Nucleus accumbens (tissue), 56 donors: ENCODE measurements around the gene KIAA1328.
"Not testable (repeated sequence)": the region's sequence is repeated elsewhere in the genome, so short reads cannot be mapped to it uniquely, and the experiment has no call there.

Experiments
- DNase-seq, 56 donors: peaks; one replicate each; lab custom pipeline; 2025; lab: John Stamatoyannopoulos, UW

KIAA1328 gene

DNA sequence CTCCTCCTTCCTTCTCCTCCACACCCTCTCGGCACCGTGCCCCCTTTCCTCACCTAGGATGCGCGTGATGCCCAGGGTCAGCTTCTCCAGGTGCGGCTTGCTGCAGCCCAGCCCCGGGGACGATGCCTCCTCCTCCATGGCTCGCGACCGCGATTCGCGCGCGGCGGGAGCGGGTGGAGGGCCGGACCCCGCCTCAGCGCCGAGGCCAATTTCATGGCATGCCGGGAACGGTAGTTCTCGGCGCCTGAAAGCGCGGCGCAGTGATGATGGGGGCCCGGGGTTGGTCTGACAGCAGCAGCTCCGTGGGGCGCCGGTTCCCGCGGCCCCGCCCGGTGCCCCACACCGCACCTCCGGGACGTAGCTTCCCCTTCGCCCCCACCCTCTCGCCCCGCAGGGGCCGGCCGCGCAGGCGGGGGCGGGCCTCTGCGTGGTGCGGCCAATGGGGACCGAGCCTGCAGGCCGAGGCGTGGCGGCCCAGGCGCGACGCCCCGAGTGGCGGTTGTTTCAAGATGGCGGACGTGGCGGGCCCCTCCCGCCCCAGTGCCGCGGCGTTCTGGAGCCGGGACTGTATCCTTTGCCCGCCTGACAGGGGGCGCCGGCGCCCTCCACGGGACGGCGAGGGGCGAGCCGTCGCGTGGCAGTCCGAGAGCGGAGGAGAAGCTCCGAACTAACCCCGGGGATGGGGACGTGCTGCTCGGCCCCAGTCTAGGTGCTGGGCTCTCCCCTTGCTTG lies at the start of gene KIAA1328, which contains the start of gene TPGS2:
Gene KIAA1328, plus strand, starts transcription at position 498 of the 732 bp plus-strand sequence. Its CDS starts 12 bp downstream, at position 510.
Gene TPGS2, minus strand, starts transcription at position 373 of the 732 bp plus-strand sequence. Its CDS starts 235 bp downstream, at position 138.
- DNase-seq = peak; percentile 46 to 91 (median 82)

DNA sequence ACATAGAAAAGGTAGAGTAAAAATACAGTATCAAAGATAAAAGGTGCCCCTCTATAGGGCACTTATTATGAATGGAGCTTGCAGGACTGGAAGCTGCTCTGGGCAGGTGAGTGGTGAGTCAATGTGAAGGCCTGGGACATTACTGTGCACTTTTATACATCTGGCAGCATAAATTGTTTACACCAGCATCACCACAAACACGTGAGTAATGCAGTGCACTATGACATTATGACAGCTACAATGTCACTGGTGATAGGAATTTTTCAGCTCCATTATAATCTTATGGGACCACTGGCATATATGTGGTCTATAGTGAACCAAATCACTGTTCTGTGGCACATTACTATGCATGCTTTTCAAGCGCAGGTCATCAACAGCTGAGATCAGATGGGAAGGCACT lies 48.2 kb upstream of the KIAA1328 start:
- no peak for DNase-seq

DNA sequence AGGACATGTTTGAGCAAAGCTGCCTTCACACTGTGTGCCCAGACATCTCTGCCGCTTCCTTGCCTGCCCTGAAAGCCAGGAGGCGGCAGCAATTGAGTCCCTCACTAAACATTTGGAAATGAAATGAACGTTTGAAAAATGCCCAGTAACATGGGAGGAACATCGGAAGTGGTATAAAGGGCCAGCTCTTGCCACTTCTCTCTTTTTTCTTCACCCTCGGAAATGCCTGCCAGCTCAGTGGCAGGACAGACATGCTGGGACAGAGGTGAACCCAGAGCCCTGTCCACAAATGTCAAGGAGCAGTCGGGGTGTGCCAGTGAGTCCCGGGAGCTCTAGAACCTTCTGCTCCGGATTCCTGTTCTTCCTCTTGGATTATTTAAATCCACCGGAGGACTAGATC lies 46.2 kb upstream of the KIAA1328 start:
- no peak for DNase-seq

DNA sequence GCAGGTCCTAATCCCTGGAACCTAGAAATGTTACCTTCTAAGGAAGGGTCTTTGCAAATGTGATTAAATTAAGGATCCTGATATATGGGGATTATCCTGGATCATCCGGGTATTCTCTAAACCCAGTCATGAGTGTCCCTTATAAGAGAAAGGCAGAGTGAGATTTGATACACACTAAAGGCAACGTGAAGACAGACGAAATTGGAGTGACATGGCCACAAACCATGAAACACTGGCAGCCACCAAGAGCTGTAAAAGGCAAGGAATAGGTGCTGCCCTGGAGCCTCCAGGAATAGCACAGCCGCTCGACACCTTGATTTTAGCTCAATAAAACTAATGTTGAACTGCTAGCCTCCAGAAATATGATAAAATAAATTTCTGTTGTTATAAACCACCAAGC lies 45.1 kb upstream of the KIAA1328 start:
- DNase-seq = no peak

DNA sequence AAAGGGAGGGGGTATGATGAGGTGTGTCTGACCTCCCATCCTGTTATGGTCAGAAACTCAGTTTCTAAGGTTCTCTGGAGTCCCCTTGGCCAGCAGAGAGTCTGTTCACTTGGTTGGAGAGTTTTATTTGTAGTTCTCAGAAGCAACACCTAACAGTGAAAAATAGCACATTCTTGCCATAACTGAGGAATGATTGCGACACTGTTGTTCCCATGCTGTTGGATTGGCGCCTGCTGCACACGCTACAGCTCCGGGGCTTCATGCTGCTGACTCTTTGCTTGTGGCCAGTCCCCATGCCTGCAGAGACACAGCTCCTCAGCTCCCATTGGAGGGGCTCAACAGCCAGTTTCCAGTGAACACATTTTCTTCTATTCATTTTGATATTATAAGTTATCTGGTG lies 42.2 kb upstream of the KIAA1328 start:
- DNase-seq = no peak

DNA sequence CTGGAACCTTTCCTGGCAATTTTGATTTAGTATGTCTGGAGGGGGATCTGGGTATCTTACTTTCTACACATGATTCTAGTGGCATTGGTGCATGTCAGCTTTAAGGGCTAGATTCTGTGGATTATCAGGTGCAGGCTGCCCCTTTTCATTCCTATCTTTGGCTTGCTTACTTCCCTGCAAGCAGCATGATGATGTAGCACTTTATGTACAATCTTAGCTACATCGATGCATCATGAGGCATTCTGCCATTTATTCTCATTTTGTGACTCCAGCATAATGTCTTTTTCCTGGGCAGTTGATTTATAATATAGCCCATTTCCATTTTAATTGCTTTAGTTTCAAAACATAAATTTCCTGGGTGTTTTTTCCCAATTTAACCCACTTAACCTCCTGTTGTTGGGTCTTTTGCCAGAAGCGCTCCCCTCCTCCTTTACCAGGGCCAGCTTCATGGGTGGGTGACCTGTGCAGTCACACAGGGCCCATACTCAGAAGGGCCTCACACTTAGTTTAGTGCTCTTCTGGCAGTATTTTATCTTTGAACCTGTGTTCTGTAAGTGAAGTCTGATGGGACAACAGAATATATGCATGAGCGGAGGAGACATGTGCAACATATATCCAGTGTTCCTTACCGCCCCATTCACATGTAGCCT lies 36.2 kb upstream of the KIAA1328 start:
- DNase-seq = no peak

DNA sequence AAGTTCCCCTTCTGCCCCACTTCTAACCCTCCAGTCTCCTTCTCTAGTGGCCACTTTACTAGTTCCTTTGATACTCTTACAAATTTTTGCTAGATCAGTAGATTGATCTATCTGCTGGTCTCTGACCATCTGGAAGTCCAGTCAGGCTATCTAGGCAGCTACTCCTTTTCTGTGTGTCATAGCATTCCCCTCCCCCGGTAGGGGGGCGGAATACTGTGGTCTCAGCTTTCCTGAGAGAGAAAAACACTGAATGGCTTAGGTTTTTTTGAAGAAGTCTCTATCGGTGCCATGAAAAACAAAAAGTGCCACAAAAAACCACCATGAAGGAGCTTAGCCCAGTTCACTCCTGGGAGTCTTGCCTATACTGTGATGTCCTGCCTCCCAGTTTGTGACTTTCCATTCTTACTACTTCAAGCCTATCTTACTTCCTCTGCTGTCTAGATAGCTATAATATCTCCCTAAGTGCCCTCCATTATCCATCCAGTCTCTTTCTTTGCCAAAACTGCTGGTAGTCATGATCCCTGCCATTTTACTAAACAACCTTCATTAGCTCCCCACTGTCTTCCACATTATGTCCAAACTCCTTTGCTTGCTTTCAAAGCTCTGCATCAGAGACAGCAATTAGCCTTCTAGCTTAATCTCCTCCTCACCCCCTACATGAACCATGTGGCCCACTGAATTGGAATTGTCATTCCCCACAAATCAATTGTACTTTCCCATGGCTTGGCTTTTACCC lies 30.0 kb upstream of the KIAA1328 start:
- DNase-seq = no peak

DNA sequence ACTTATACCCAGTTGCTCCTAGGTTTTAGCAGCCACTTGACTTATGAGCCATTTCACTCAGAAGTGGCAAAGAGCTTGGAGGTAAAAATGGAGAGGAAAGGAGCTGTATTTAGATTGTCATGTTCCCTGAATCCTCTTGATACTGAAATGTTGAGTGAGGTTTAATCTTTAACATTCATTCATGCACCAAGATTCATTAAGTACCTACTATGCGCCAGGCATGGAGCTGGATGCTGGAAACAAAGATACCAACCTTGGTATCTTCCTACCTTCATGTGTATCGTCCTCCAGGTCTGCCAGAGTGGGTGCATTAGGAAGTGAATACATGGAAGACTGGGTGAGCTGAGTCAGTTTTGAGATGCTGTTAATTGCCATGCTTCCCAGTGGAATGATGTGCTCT lies 23.8 kb upstream of the KIAA1328 start:
- DNase-seq = no peak

DNA sequence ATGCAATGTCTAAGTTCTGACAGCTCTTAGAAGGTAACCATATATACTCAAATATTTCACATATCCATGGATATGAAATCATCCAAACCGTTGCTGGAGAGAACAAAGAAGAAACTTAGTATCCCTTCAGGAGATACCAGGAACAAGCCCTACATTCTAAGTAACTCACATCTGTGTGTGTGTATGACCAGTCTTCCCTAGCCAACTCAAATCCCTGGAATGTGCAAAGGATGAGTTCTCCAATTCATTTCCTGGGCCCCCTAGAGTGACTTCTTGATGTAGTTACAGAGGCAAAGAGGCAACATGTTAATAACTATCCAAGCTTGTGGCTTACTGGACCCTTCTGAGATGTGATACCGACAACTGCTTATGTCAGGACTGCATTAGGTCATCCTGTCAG lies 20.2 kb upstream of the KIAA1328 start:
- no peak for DNase-seq

DNA sequence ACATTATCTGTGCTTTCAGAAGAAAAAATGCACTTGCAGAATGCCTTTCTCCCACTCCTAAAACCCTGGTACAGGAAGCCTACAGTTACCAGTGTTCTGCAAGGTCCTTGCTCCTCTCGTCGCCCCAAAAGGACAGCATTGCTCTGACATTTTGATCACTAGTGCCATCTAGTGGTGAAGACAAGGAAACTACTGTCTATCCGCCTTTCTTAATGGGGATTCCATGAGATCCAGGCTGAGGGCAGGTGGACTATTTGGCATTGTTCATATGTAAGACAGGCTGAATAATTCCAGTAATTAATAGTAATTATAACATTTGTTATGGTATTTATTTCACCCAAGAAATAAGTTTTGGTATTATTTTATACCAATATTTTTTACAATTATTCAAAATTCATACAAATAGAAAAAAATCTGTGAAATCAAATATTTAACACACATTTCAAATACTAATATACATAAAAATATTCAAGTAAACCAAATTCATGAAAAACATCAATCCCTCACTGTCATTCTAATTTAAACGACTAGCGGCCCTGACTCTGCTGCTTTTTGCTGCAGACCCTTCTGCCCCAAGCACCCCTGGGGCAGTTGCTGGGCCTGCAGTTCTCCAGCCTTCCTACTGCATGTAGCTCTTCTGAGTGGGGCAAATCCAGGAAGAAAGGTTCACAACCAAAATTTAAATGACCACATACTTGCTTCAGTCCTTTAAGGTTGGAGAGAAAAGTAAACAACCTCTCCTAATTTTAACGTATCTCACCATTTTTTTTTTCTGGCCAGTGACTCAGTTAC lies 19.1 kb upstream of the KIAA1328 start:
- peak in 31 of 56 donors; percentile 1 to 48 (median 10) for DNase-seq

DNA sequence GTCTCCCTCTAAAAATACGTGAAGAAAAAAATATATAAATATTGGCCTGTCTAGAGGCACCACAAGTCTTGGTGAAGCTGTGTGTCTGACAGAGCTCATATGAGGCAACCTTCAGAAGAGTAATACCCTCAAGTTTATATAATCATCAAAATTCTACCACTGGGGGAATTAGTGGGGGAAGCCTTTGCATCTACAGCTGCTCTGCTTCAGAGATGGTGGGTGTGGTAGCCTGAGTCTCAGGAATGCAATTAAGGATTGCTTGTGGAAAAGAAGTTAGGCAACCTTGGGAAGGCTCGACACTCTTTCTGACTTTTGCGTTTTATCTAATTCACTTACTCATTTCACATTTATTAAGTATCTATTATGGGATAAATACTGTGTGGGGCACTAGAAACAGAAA lies 17.5 kb upstream of the KIAA1328 start:
- no peak for DNase-seq

DNA sequence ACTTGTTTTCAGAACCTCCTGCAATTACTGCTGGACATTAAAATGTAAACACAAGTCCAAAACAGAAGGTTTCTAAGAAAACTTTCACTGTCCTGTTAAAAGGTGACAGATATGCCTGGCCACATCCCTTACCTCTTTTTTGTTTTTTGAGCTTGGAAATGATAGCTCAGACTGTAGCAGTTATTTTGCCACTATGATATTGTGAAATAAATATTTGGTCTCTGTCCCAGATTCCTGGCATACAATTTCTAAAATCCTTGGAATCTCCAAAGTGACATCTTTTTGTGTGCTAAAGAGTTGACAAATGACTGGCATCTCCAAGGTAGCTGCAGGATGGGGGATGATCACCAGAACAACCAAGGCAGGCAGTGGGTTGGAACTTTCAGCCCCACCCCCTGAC lies 17.0 kb upstream of the KIAA1328 start:
- DNase-seq = no peak

DNA sequence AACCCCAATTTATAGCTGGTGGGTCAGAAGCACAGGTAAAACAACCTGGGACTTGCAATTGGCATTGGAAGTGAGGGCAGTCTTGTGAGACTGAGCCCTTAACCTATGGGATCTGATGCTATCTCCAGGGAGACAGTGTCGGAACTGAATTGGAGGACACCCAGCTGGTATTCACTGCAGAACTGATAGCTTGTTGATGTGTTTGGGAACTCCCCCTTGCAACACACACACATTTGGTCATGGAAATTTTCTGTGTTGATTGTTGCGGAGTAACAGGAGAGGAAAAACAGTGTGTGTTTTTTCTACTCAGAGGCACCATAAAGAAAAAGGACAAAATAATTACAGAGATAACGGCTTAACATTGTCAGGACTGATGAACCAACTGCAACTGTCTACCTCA lies 16.2 kb upstream of the KIAA1328 start:
- DNase-seq = no peak

DNA sequence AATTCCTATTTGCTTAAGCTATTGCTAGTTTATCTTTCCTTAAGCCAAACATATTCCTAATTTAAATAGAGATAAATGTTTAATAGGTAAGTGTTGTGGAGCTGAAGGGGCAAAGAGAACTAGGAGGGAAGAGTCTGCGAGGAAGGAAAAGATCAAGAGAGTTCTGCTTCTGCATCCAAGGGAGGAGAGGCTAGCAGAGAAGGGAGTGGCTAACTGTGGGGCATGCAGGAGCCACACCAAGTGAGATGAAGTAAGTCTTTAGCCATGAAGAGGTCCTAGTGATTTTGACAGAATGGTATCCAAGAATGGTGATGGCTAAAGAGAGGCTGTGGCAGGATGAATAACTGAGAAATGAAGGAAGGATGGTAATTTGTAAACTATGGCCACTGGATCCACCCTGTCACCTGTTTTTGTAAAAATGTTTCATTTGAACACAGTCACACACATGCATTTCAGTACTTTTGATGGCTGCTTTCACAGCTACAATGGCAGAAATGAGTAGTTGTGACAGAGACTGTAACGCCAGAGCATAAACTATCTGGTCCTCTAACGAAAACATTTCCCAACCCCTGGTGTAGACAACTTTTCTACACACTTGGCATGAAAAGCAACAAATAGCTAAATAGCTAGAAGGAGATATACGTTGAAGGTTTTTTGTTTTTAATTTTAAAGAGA lies 15.7 kb upstream of the KIAA1328 start:
- no peak for DNase-seq

DNA sequence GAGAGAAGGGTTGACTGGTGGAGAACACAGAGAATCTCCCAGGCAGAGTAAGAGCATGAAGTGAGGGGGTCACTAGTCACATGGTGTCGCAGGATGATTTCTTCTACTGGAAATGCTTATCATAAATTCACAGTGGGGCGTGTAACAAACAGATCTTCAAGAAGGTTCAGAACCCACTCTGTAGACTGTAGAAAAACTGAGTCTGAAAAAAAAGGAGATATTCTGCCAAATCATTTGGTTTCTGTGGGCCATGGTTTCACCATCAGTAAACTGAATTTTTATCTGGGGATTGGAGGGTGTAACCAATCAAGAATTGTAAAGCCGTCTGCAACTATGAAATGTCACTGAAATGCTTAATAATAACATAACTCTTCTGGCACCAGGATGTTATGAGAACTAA lies 15.1 kb upstream of the KIAA1328 start:
- DNase-seq = no peak

DNA sequence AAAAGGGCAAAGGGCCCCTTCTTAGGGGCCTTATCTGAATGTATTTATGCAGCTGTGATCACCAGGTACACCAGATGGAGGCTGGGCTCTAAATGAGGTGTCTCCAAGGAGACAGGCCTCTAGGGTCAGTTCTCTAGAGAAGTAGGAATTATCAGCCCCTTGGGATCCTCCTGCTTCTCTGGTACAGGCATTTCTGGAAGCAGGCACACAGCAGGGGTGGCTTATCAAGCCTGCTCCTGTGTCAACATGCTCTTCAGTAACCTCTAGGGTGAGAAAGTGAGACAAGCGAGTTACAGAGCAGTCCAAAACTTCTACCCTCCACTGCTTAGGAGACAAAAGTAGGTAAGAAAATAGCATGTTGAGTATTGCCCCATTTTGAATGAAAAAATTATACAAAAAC lies 13.9 kb upstream of the KIAA1328 start:
- no peak for DNase-seq

DNA sequence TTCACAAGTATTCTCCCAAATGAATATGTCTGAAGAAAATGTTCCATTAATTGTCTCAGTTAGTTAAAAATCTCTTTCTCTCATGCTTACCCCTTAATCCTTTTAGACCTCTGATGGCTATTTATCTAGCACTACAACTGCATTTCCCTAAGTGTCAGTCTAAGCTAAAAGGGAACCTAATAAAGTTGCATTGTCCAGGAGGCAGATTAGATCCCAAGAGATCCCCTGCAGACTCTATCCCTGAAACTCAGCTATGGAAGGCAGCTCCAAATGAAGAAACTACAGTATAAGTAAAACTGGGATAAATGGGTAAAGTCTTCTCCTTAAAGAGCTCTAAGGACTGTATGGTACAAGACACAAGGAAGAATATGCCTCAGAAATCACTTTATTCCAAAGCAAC lies 12.8 kb upstream of the KIAA1328 start:
- not testable (repeated sequence) for DNase-seq

DNA sequence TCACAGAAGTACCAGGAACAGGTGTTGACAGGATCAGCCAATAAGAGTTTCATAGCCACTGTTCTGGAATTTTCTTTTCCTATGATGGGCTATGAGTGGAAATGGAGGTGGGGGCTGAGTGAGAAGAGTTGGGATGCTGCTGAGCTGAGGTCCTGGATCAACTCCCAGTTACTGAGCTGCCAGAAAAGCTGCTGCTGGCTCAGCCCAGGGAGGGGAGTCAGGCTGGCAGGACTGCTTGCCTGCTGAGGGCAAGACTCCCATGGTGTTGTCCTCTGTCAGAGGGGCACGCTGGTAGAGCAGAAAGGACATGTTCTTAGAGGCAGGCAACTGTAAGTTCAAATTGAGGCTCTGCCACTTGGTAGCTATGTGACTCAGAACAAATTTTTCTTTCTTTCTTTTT lies 11.9 kb upstream of the KIAA1328 start:
- no peak for DNase-seq

DNA sequence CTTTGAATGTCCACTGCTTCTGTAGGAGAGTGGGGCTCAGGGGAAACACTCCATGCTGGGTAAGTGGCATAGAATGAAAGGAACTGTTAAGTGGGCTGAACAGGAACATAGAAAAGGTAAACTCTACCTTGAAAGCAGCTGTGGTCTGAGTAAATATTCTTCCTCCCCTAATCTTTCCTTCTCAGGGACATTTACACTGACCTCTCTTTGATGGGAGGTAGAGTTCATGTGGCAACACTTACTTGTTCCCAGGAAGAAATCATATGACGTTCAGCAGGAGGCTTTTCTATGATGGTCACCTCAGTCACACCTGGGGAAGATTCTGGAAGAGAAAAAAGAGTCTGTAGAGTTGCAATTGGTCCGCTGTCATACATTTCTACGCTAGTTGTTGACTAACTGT lies 10.3 kb upstream of the KIAA1328 start:
- no peak for DNase-seq

DNA sequence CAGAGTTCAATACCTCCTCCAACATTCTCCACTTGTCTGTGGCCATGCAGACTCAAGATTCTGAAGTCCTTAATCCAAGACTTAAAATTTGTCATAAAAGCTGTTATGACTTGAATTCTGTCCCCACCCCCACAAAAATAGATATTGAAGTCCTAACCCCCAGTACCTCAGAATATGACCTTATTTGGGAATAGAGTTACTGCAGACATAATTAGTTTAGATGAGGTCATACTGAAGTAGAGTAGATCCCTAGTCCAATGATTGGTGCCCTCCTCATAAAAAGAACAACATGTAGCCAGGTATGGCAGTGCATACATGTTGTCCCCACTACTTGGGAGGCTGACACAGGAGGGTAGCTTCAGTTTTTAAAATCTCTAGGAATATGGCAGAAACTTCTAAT lies 9.3 kb upstream of the KIAA1328 start:
- no peak for DNase-seq
